HG03442 (cell line): Measurements from ENCODE around the gene STXBP6.
A peak's percentile ranks its signal among the peaks of the same experiment; 100 is the strongest.

ENCODE experiments used
- ATAC-seq: cut with Tn5 transposase; IDR thresholded peaks from one replicate; pipeline ENCODE4 v1.9.1; 2021; ENCODE audit warnings: mild to moderate bottlenecking, moderate library complexity; ENCODE audit not compliant: unreplicated experiment

STXBP6 gene

GRCh38 chr14:25049568-25050268 is at the start of gene STXBP6:
Gene STXBP6 (minus strand): TSS chr14:25050147. CDS start chr14:24974818, 75,329 bp downstream.
- peak; percentile 64 for ATAC-seq

GRCh38 chr14:25097120-25097519 is 47.2 kb upstream of the STXBP6 start:
- ATAC-seq, result no peak

GRCh38 chr14:25095736-25096437 is 45.9 kb upstream of the STXBP6 start:
- ATAC-seq, result no peak

GRCh38 chr14:25094171-25094907 is 44.4 kb upstream of the STXBP6 start:
- ATAC-seq, result no peak

GRCh38 chr14:25092258-25092740 is 42.4 kb upstream of the STXBP6 start:
- no peak for ATAC-seq

- ATAC-seq, result no peak
Observed at GRCh38 chr14:25090716-25091454, 40.9 kb upstream of the STXBP6 start.

- ATAC-seq, result no peak
Observed at GRCh38 chr14:25090256-25090655, 40.3 kb upstream of the STXBP6 start.

- no peak for ATAC-seq
Observed at GRCh38 chr14:25089496-25089895, 39.5 kb upstream of the STXBP6 start.

GRCh38 chr14:25086821-25087396 is 37.0 kb upstream of the STXBP6 start:
- no peak for ATAC-seq

- no peak for ATAC-seq
Observed at GRCh38 chr14:25086081-25086480, 36.1 kb upstream of the STXBP6 start.

- ATAC-seq, result no peak
Observed at GRCh38 chr14:25080682-25081081, 30.7 kb upstream of the STXBP6 start.

GRCh38 chr14:25079311-25079710 is 29.4 kb upstream of the STXBP6 start:
- no peak for ATAC-seq

GRCh38 chr14:25074099-25074685 is 24.2 kb upstream of the STXBP6 start:
- ATAC-seq, result no peak

GRCh38 chr14:25069879-25070278 is 19.9 kb upstream of the STXBP6 start:
- no peak for ATAC-seq

- no peak for ATAC-seq
Observed at GRCh38 chr14:25067600-25067999, 17.7 kb upstream of the STXBP6 start.

- ATAC-seq, result no peak
Observed at GRCh38 chr14:25062022-25062321, 12.0 kb upstream of the STXBP6 start.

- ATAC-seq, result no peak
Observed at GRCh38 chr14:25056688-25057078, 6.7 kb upstream of the STXBP6 start.

- ATAC-seq, result no peak
Observed at GRCh38 chr14:25055992-25056687, 6.2 kb upstream of the STXBP6 start.

GRCh38 chr14:25055005-25055404 is 5.1 kb upstream of the STXBP6 start:
- no peak for ATAC-seq

- ATAC-seq, result no peak
Observed at GRCh38 chr14:25053585-25053984, 3.6 kb upstream of the STXBP6 start.
